Right lobe of liver (tissue), 6 donors: Measurements from ENCODE around the gene BTBD6. TPM values are rescaled to one million over a fixed set of nuclear protein-coding genes. Genes with fewer than 3 reads are reported as not detected.

Experiments
- ATAC-seq, 4 donors: fragments of 200-7000 bp; cut with Tn5 transposase; one replicate each; pipeline ENCODE4 v1.9.1; 2020; ENCODE audit warnings: mild to moderate bottlenecking in 4 of 4, moderate library complexity in 4 of 4
- DNase-seq, 3 donors: peaks; one replicate each; pipeline ENCODE4 v3.0.0-alpha.2; 2020
- H3K27ac ChIP-seq, 3 donors: fragments of 200-600 bp; one replicate each; pipeline ENCODE4 v1.8.0; 2022
- H3K27me3 ChIP-seq, 2 donors: fragments of 200-600 bp; one replicate each; pipeline ENCODE4 v1.8.0; 2022
- H3K36me3 ChIP-seq, 4 donors: fragments of 200-600 bp; sonication (generic) in 1 of 4; one replicate each; pipeline versions ENCODE4 v1.5.1 to v1.8.0; 2017 to 2022; ENCODE audit warnings: control low read depth in 1 of 4
- H3K4me1 ChIP-seq, 4 donors: fragments of 200-600 bp; sonication (generic) in 1 of 4; one replicate each; pipeline versions ENCODE4 v1.5.1 to v1.8.0; 2017 to 2022; ENCODE audit warnings: control low read depth in 1 of 4
- H3K4me3 ChIP-seq, 3 donors: fragments of 200-600 bp; one replicate each; pipeline ENCODE4 v1.8.0; 2022
- H3K9me3 ChIP-seq, 4 donors: fragments of 200-600 bp; sonication (generic) in 1 of 4; one replicate each; pipeline versions ENCODE4 v1.5.1 to v1.8.0; 2017 to 2022; ENCODE audit warnings: control low read depth in 1 of 4
- POLR2A ChIP-seq: fragments of 450-650 bp; IDR thresholded peaks from one replicate; pipeline ENCODE4 v1.6.1; 2017; ENCODE audit warnings: antibody characterized with exemption, mild to moderate bottlenecking
- WGBS: methylation state at CpG from one replicate; pipeline ENCODE4 v1.1.6; 2018; ENCODE audit warnings: low coverage, low lambda C conversion rate; ENCODE audit not compliant: insufficient coverage; ENCODE audit errors: missing lambda C conversion rate; 5-methylcytosine and 5-hydroxymethylcytosine counted together
- intact Hi-C, 2 donors: fragments of 100-400 bp; cut with DNase I; formaldehyde crosslinking; loops; one replicate each; pipeline versions ENCODE4 v1.11.2 to v1.14.1; 2022
- total RNA-seq, 6 experiments: library from RNA; depleted of rRNA in 2 of 6; stranded (reverse); fragments of >200 nt in 2 of 6; fragmentation: NEBNext Ultra II Directional in 3 of 6; extraction: Animal tissue kit (Norgen Biotek cat#: 25700) in 3 of 6; gene quantifications; one replicate each; pipeline versions ENCODE4 v1.1.0 to v1.2.4, GENCODE V29; 2016 to 2023
- TF ChIP-seq, protein P1 (sequence below), 4 donors: fragments of 200-600 bp in 3 of 4; fragments of 450-650 bp in 1 of 4; IDR thresholded peaks; one replicate each; pipeline versions ENCODE4 v1.5.1 to v1.8.0; 2016 to 2022; ENCODE audit warnings: antibody characterized with exemption in 4 of 4, mild to moderate bottlenecking in 2 of 4
- donor health status: DM: no; HTN: yes; CAD: no.
- donor health status: DM: no; HTN: no; CAD: no.
- donor health status: DM: no; HTN: no; CAD: no.
- donor health status: DM: no; HTN: yes; CAD: no.
- donor health status: DM: no; HTN: yes; CAD: no.

Gene BTBD6
- total RNA-seq, 6 experiments from 2014 or later: 16.5 to 25.0 (median 17.7) TPM

DNA sequence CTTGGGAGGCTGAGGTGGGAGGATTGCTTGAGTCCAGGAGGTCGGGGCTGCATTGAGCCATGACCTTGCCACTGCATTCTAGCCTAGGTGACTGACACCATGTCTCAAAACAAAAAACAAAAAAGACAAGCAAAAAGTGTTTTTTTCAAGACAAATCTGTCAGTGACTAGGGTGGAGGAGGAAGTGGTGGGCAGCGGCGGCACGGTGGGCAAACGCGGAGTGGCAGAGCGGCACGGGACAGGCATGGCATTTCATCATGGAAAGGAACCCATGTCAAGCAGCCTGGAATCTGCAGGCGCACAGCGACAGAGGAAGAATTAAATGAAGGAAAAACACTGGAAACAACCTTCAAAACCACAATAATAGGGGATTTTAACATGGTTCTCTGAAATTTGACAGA is 4.0 kb upstream of the BTBD6 start:
- no peak for DNase-seq
- Histone ChIP-seq H3K36me3 (no peaks in the 10 kb centered on the region), H3K27me3 (no peaks in the 10 kb centered on the region), H3K9me3 (no peaks in the 10 kb centered on the region), H3K4me3 (no peak overlapping the region), H3K4me1 (peaks cover 0 to 13% (median 3%) of the 10 kb centered on the region in 4 donors), H3K27ac (no peak overlapping the region)
- intact Hi-C loops: no loop called here
- ATAC-seq: no peak
- WGBS: 86% methylated on average over 10 of the region's 10 CpGs
- TF ChIP-seq, protein P1, sequence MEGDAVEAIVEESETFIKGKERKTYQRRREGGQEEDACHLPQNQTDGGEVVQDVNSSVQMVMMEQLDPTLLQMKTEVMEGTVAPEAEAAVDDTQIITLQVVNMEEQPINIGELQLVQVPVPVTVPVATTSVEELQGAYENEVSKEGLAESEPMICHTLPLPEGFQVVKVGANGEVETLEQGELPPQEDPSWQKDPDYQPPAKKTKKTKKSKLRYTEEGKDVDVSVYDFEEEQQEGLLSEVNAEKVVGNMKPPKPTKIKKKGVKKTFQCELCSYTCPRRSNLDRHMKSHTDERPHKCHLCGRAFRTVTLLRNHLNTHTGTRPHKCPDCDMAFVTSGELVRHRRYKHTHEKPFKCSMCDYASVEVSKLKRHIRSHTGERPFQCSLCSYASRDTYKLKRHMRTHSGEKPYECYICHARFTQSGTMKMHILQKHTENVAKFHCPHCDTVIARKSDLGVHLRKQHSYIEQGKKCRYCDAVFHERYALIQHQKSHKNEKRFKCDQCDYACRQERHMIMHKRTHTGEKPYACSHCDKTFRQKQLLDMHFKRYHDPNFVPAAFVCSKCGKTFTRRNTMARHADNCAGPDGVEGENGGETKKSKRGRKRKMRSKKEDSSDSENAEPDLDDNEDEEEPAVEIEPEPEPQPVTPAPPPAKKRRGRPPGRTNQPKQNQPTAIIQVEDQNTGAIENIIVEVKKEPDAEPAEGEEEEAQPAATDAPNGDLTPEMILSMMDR (IDR thresholded peaks at IDR 0.05): no peak
- no peak for TF ChIP-seq POLR2A

DNA sequence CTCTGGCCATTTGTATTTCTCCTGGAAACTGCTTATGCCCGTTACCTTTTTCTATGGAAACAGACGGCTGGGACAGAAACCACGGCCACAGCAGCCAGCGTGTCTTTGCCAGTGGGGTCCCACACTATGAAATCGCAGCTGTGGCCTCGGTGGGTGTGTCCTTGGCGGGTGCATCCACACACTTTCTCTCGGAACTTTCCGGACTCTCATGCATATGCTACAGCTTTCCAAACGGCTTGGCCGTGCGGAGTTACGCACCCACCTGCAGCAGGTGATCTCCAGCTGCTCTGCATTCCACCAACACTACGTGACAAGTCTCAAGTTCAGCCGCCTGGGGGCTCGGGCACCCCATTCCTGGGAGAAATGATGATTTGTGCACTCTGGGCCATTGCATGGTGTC is 1.3 kb upstream of the BTBD6 start:
- no peaks in the 10 kb centered on the region for H3K27me3 ChIP-seq
- TF ChIP-seq POLR2A: no peak
- TF ChIP-seq, protein P1 (IDR thresholded peaks at IDR 0.05): no peak
- peaks cover 0 to 13% (median 3%) of the 10 kb centered on the region in 4 donors for H3K4me1 ChIP-seq
- H3K9me3 ChIP-seq: no peaks in the 10 kb centered on the region
- intact Hi-C loops: no loop called here
- DNase-seq (no peak), ATAC-seq (no peak)
- 100% methylated on average over 1 of the region's 16 CpGs for WGBS
- H3K27ac ChIP-seq: no peak overlapping the region
- H3K36me3 ChIP-seq: peaks cover 0 to 5% (median 2%) of the 10 kb centered on the region in 4 donors
- no peak overlapping the region for H3K4me3 ChIP-seq

DNA sequence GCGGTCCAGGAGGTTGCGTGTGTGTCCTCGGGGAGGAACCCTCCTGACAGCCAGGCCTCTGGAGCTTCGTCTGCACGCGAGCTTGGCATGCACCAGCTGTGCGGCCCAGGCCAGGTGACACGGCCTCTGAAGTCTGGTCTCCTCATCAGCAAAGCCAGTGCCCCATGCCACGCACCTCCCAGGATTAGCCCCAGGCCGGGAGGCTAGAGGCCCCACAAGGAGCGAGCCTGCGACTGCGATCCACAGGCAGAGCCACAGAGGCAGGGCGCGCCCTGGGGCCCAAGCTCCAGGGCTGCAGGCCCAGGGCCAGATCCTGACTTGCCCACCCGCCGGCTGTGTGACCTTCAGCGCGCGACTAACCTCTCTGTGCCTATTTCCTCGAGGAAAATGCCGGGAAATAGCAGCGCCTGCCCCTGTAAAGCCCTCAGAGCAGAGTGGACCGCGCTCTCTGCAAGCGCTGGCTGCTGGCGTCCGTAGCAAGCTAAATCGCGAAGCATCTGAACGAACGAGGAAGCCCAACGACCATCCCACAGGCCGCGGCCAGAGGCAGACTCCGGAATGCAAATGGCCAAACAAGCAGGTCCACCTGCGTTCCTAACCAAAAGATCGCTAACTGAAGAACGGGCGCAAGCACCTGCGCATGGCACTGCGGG is 492 bp upstream of the BTBD6 start:
- Histone ChIP-seq H3K4me1 (peaks cover 0 to 13% (median 3%) of the 10 kb centered on the region in 4 donors), H3K36me3 (peaks cover 0 to 7% (median 2%) of the 10 kb centered on the region in 4 donors), H3K4me3 (peak overlapping the region; percentile 41 to 72 (median 45)), H3K9me3 (no peaks in the 10 kb centered on the region), H3K27ac (peak overlapping the region in 1 of 3 donors; percentile 91), H3K27me3 (no peaks in the 10 kb centered on the region)
- no peak for TF ChIP-seq POLR2A
- TF ChIP-seq, protein P1 (IDR thresholded peaks at IDR 0.05): no peak
- ATAC-seq: peak in 2 of 4 donors; percentile 1 to 22
- DNase-seq: no peak
- WGBS: 10% methylated on average over 6 of the region's 42 CpGs
- intact Hi-C loops: no loop called here

DNA sequence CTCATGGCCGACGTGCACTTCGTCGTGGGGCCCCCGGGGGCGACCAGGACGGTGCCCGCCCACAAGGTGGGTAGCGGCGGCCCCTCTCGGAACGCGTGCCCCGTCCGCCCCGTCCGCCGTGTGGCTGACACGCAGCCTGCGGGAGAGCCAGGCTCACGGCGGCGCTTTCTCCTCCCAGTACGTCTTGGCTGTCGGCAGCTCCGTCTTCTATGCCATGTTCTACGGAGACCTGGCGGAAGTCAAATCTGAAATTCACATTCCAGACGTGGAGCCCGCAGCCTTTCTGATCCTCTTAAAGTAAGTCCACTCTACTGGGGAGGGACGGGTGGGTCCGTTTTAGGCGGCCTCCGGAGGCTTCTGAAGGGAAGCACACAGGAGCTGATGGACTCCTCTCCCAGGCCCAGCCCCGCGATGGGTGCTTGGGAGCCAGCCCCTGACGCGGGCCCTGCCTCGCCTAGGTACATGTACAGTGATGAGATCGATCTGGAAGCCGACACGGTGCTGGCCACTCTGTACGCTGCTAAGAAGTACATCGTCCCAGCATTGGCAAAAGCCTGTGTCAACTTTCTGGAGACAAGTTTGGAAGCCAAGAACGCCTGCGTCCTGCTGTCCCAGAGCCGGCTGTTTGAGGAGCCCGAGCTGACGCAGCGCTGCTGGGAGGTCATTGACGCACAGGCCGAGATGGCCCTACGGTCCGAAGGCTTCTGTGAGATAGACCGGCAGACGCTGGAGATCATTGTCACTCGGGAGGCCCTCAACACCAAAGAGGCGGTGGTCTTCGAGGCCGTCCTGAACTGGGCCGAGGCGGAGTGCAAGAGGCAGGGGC is 1.1 kb downstream of the BTBD6 start:
- no peaks in the 10 kb centered on the region for H3K27me3 ChIP-seq
- H3K4me3 ChIP-seq: peak overlapping the region; percentile 39 to 72 (median 40)
- WGBS: 76% methylated on average over 5 of the region's 62 CpGs
- TF ChIP-seq, protein P1 (IDR thresholded peaks at IDR 0.05): no peak
- no peak for TF ChIP-seq POLR2A
- peaks cover 0 to 7% (median 2%) of the 10 kb centered on the region in 4 donors for H3K36me3 ChIP-seq
- H3K27ac ChIP-seq: peak overlapping the region in 1 of 3 donors; percentile 91
- ATAC-seq (no peak), DNase-seq (no peak)
- peaks cover 0 to 13% (median 3%) of the 10 kb centered on the region in 4 donors for H3K4me1 ChIP-seq
- H3K9me3 ChIP-seq: no peaks in the 10 kb centered on the region
- intact Hi-C loops: no loop called here
